HG03108 (cell line): ENCODE data around the gene CFAP74.

Experiments used
- ATAC-seq: cut with Tn5 transposase; IDR thresholded peaks from one replicate; pipeline ENCODE4 v1.9.1; 2021; ENCODE audit warnings: moderate library complexity; ENCODE audit not compliant: unreplicated experiment

CFAP74 gene, protein sequence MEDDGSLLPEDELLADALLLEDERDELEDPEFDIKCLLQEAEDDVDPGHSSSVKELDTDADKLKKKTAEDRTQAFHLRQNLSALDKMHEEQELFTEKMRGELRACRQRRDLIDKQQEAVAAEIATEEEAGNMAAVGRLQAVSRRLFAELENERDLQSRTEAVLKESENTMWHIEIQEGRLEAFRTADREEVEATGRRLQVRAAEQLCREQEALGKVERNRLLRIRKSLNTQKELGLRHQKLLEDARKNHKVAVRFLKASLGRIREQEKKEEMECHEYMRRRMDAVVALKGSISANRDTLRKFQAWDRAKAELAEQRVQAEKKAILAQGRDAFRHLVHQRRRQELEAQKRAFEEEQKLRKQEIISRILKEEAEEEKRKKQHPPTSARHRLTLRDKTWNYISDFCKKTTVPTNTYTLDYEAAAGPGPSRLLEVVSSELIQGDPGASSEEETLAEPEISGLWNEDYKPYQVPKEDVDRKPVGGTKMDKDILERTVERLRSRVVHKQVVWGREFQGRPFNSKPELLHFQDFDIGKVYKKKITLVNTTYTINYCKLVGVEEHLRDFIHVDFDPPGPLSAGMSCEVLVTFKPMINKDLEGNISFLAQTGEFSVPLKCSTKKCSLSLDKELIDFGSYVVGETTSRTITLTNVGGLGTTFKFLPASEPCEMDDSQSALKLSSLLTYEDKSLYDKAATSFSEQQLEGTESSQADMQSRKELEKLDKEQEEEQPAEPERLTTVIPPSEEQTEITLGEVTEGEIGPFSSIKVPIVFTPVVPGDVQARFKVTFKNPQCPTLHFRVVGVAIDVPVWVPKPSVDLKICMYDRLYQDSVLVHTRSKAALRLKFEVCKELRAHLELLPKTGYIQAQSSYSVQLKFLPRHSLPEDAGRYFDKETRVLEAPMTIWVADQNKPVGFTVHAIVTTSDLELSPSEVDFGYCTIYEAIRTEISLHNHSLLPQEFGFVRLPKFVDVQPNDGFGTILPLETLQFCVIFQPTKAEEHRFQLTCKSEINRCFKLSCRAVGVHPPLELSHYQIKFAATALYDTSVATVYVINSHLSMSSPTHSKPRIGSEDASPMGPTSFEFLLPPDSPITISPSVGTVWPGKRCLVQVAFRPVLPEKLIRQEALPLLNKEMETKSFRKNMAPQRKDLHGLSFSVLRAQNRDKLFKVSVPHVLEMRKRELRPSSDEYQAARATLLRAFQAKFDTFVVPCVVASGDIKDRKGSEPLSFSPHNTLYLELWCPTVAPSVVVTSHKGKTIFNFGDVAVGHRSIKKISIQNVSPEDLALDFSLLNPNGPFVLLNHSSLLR (N-terminal part only)

DNA sequence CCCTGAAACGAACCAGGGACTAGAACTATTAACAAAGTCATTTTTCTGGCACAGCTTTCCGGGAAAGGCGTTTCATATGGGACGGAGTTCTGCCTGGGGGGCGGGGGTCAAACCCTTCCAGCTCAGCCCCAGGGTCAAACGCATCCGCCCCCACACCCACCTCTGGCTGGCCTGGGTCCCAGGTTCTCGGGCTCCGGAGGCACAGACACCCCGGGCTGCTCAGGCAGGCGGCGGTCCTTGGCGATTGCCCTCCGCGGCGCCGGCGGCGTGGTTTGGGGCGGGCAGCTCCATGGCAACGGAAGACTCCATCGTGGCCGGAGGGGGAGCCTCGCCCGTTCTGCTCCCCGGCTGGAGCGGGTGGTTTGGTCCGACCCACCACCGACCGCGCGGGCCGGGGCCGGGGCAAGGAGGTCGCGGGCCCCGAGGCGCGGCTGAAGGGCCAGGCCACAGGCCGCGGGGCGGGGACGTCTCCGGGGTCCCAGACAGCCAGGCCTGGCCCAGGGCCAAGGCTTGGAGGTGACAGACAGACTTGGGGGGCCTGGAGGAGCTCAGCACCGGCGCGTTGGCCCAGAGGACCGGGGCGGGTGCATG, at the start of gene CFAP74:
TSS of gene CFAP74 (minus strand) at position 246 of the 591 bp plus-strand sequence. CDS start 12,830 bp downstream, outside the sequence.
- ATAC-seq = no peak

DNA sequence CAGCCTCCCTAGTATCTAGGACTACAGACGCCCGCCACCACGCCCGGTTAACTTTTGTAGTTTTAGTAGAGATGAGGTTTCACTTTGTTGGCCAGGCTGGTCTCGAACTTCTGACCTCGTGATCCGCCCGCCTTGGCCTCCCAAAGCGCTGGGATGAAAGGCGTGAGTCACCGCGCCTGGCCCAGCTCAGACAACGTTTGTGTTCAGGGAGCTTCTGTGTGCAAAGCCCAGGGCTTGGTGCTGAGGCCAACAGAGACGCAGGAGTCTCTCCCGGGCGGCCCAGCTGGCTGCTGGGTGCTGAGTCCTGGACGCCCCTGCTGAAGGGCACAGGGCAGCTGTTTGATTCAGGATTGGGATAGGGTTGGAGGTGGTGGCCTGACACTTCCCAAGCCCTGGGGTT, 49.6 kb upstream of the CFAP74 start:
- no peak for ATAC-seq

DNA sequence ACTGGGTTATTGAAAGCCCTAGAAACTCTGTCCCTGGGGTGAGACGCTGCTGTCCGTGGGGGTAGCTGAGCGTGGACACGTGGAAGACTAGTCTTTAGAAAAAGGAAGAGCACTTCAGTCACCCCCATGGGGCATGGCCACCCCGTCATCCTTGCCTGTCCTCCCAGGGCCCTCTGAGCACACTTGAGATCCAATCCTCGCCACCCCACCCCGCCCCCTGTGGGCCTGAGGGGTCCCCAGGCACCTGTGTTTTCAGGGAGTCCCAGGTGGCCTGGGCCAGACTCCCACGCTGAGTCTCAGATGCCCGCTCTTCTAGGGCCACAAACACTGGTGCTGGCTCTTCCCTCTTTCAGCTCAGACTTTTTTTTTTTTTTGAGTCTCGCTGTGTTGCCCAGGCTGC, 49.2 kb upstream of the CFAP74 start:
- no peak for ATAC-seq

DNA sequence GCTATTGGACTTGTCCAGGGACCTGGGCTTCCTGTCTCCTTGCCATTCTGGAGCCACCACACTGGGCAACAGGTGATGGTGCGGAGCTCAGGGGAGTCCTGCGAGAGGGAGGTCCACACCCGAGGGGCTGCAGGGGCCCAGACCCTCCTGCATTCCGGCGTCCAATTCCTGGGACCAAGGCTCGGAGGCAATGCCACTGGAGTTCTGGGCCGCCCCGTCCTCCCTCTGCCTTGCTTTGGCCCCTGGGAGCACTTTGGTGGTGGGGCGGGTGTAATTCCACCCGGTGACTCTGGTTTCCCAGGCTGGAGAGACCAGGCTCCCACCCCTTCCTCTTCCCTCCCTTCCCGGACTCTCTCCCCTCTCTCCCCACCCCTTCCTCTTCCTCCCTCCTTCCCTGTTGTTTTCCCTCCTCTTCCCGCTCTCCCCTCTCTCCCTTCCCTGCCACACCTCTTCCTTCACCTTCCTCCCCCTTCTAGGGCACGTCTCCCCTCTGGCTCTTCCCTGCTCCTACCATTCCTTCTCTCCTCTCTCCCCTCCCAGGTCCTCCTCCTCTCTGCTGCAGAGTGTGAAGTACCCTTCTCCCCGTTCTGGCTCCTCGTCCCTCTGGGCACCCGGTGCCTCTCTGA, 48.6 kb upstream of the CFAP74 start:
- no peak for ATAC-seq

DNA sequence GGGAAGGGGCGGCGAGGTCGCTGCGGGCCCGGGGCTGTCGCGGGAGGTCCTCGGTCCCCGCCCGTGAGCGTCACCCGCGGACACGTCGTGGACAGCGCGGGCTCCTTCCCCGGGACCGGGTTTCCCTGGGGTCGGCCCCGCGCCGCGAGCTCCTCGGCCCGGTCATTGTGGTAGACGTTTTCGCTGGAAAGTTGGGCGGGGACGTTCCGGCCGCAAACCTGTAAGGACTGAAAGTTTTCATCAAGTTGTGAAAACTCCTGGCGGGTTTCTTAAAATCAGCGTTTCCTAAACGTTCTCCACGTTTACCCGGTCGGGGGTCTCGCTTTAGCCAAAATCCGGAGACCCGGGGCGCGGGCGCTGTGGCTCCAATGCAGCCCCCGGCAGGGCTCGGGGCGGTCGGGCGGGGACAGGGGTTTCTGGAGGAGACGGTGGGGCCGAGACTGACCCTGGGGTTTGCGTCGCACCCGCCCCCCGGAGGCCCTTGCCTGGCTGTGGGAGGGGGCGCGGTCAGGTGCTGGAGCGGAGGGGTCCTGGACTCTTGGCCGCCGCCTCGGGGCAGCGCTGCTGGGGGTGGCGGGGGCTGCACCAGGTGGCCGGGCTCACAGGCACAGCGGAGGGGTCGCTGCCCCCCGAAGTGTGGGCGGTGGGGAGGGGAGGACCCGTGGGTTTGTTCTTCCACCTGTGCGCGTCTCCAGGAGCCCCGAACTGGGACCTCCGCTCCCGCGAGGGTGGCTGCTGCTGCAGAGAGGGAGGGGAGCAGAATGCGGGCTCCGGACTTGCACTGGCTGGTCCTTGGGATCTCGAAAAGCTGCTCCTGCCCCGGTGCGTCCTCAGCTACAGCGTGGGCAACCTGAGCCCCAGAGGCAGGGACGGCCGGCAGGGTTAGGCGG, 47.5 kb upstream of the CFAP74 start:
- ATAC-seq = no peak

DNA sequence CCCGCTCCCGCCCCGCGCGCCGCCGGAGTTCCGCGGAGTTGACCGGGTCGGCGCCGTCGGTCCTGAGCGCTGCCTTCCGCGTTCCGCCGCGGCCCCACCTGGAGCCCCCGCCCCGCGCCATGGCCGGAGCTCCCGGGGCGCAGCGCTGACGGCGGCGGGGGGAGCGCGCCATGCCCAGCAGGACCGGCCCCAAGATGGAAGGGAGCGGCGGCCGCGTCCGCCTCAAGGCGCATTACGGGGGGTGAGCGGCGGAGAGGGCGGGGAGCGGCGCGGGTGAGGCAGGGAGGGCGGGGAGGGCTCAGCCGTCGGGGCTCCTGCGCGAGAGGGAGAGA, 46.8 kb upstream of the CFAP74 start:
- ATAC-seq = peak; percentile 8

DNA sequence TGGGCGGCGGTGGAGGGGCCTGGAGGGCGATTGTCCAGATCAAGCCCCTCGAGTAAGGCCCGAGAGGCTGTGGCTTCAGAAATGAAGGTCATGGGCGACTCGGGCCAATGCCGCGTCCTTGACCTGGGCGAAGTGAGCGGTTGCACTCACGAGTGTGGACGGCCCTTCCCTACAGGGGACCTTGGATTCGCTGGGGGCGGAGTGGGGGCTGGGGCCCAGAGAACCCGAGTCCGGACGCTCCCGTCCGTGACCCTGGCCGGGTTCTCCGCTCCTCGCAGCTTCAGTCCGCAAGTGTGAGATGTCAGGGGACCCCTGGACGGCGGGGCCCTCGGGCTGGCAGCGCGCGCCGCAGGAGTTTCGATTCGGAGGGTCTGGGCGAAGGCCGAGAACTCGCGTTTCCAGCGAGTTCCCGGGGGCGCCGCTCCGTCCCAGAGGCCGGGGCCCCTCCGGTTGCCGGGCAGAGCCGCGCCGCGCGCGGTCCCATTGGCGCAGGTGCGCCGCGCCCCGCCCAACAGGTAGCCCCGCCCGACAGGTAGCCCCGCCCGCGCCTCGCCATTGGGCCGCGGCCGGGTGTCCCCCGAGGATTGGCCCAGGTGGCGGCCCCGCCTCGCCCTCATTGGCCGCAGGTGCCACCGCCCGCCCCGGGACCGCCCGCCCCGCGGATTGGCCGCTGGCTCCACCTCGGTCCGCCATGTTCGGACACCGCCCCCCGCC, 46.3 kb upstream of the CFAP74 start, which contains the start of gene PRKCZ:
TSS of gene PRKCZ (plus strand) at position 694 of the 714 bp plus-strand sequence. CDS start 220 bp downstream, outside the sequence.
- peak; percentile 61 for ATAC-seq

DNA sequence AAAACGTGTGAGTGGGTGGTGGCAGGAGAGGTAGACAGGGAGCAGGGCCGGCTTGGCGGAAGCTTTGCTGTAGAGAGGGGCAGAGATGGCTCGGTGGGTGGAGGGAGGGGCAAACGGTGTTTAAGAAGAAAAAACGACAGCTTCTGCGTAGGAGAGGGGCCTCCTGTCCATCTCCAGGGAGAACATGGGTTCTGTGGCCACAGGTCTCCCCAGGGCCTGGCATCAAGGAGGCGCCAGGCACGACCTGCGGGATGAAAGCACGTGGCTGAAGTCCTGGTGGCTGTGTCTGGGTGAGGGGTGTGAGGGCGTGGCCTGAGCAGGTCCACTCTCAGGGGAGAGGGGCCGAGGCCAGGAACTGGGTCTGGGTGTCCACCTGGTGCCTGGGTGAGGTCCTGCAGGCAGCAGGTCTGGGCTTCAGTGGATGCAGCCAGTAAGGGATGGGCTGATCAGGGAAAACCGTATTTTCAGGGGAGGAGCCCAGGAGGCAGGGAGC, 45.7 kb upstream of the CFAP74 start:
- ATAC-seq = no peak

DNA sequence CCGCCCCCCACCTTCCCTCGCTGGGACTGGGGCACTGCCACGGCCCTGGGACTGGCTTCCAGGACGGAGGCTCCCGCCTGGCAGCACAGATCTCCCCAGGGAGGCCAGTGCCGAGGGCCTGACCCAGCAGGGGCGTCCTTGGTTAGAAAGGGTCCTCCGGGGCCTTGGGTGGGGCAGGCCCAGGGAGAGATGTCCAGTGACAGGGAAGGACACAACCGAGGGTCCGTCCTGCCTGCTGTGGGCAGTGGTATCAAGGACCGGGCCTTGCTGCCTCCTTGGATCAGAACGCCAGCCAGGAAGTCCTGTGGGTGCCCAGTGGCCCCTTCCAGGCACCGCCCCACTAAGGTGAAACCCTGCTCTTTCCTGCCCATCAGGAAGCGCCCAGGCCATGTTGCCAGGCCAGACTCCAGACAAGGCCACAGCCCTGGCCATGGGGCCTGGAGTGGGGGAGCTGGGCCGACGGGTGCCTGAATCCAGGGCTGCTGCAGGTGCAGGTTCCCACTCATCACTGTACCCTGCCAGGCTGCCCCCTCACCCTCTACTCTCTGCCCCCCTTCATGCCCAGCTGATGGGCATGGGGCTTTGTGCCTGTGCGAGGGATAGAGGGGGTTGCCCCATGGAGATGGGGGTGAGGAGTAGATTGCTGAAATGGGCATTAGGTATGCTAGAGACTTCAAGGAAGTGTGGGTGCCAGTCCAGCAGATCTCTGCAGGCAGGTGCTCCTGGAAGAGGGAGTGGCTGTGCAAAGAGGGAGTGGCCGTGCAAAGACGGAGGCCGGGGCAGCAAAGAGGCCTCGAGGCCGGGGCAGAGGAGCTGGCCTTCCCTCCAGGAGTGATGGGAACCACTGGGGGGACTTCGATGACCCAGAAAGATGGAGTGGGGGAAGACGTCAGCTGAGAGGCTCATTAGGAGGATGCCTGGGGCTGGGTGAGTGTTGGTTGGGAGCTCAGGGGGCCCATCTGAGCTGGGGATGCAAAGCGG, 44.5 kb upstream of the CFAP74 start:
- no peak for ATAC-seq

DNA sequence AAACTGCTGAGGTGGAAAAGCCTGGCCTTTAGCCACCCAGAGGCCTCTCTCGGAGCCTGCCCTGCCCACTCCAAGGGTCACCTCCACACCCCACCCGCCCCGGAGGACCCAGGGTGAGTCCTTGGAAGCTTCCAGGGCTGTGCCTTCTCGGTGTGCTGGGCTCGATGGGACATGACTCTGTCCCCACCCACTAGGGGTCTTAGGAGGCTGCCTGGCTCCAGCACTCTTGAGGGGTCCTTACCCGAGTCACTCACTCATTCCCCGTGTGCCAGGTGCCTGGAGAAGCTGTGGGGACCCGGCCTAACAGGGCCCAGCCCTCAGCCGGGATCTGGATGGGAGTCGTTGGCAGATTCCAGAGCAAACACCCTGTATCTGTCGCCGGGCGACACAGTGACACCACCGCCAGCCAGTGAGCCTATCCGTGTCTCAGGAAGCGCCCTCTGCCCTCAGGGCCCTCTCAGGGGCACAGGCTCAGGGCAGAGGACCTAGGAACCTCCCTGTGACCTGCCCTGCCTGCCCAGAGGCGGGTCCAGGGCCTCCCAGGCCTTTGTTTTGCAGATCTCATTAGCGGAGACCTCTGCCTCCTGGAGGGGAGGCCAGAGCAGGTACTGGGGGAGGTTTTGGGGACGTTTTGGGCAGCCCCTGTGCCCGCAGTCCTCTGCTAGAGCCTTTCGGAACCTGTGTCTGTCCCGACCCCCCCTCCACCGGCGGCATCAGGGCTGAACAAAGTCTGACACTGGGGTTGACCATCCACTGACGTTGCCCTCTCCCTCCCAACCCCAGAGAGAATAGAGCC, 43.6 kb upstream of the CFAP74 start:
- ATAC-seq = no peak

DNA sequence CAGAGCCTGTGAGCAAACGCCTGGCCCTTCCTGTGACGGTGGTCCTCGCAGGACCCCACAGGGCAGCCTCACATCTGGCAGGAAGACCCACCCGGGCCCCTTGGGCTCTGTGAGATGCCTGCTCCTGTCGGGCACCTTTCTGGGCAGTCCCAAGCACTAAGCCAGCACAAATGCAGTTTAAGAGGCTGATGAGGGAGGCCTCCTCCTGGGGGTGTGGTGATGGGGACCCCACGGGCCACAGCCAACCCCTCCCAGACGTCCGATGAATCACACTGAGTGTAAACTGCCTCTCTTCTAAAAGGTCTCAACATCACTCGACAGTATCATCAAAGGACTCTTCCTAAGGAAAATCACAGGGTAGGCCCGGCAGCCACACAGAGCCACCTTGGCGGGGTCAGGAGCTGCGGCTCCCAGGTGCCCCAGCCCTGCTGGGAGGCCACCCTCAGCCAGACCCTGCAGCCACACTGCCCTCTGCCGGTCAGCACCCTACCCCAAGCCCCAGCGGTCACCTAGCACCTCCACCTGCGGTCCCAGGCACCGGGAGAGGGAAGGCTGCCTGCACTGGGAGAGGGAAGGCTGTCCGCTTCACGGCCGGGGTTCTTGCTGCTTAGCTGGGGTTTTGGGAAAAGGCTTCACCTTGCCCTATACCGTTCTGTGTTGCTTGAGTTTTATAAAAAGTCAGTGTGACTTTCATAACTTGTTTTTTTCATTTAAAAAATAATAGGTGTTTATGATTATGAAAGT, 42.8 kb upstream of the CFAP74 start:
- ATAC-seq = no peak

DNA sequence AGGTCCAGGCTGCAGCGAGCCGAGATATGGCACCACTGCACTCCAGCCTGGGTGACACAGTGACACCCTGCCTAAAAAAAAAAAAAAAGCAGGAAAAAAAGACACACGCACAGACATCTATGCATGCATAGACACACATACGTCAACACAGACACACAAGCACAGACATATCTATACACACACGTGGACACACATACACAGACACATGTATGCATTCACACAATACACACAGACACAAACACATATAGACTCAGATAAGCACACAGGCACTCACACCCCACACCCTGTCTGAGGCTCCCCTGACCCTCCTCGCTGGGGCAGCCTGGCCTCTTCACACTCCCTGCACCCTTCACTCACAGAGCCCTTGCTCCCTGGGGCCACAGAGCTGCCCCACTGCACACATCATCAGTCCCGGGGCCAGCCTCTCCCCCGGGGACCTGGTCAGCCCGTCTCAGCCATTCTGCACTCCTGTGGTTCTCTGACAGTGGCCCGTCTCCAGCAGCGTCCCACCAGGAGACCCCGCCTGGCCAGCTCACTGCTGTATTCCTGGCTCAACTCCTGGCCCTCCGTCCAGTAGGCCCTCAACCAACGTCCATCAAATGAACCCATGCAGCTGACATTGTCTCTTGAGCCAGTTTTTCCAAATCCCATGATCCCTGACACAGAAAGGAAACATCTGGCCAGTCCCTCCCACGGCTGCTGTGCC, 42.0 kb upstream of the CFAP74 start:
- no peak for ATAC-seq

DNA sequence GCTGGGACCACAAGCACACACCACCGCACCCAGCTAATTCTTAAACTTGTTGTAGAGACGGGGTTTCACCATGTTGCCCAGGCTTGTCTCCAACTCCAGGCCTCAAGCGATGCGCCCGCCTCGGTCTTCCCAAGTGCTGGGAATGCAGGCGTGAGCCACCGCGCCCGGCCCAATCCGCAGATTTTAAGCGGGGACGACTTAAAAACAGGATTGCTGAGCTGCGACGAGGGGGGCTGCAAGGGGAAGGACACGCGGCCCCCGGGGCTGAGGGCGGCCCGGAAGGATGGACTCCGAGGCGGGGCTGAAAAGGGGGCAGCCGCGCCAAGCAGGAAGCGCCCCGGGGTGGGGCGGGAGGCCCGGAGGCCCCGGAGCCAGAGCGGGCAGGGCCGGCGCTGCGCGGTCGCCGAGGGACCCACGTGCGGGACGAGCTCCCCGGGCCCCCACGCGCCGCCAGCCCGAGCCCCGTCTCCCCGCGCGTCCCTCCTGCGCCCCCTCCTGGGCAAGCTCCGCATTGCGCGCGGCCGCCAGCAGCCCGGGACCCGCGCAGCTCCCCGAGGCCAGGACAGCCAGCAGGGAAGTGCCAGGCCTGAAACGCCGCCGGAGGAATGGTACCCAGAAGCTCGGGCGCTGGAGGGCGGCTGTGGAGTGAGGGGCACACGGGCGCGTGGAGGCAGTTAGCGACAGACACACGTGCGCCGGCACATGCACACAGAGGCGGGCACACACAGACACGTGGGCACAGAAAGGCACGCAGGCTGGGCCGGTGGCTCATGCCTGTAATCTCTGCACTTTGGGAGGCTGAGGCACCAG, 41.1 kb upstream of the CFAP74 start:
- ATAC-seq = no peak

DNA sequence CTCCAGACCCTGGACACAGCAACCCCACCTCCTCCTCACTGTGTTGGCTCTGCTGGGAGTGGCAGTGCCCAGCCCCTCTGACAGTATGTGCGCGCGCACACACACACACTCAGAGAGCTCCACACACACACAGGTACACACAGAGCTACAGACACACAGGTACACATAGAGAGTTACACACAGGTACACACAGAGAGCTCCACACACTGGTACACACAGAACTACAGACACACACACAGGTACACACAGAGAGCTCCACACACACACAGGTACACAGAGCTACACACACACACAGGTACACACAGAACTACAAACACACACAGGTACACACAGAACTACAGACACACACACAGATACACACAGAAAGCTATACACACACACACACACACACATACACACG, 40.3 kb upstream of the CFAP74 start:
- no peak for ATAC-seq
